OCI-LY1 (cell line): ENCODE data around the gene GANC.

Experiments
- H2AFZ ChIP-seq: fragments of 200-600 bp; sonication (generic), shearing (Covaris generic); 2 replicates; pipeline ENCODE4 v1.6.0; 2014; ENCODE audit warnings: antibody characterized with exemption, mild to moderate bottlenecking, low read length
- H3F3A ChIP-seq: fragments of 200-600 bp; sonication (generic), shearing (Covaris generic); 2 replicates; pipeline ENCODE4 v1.6.0; 2014; ENCODE audit warnings: mild to moderate bottlenecking, antibody characterized with exemption, low read length, moderate library complexity; ENCODE audit not compliant: insufficient read depth
- H3K27ac ChIP-seq: fragments of 200-600 bp; sonication (generic); 2 replicates; pipeline ENCODE4 v1.5.1; 2014; ENCODE audit warnings: low read length, mixed run types, mild to moderate bottlenecking, low read depth; ENCODE audit not compliant: poor library complexity, severe bottlenecking
- H3K27me3 ChIP-seq: fragments of 200-600 bp; sonication (generic); 2 replicates; pipeline ENCODE4 v1.6.0; 2014; ENCODE audit warnings: antibody characterized with exemption, mild to moderate bottlenecking, low read length, moderate library complexity; ENCODE audit not compliant: insufficient read depth
- H3K36me3 ChIP-seq: fragments of 200-600 bp; sonication (generic); 2 replicates; pipeline ENCODE4 v1.6.1; 2014; ENCODE audit warnings: mild to moderate bottlenecking, antibody characterized with exemption, low read length, moderate library complexity, mixed read lengths; ENCODE audit not compliant: insufficient read depth
- H3K4me1 ChIP-seq: fragments of 200-600 bp; sonication (generic); 2 replicates; pipeline ENCODE4 v1.5.1; 2014; ENCODE audit warnings: mild to moderate bottlenecking, low read length, moderate library complexity; ENCODE audit not compliant: insufficient read depth, severe bottlenecking
- H3K4me2 ChIP-seq: fragments of 200-600 bp; sonication (generic), shearing (Covaris generic); 2 replicates; pipeline ENCODE4 v1.6.1; 2014; ENCODE audit warnings: low read length
- H3K4me3 ChIP-seq: fragments of 200-600 bp; sonication (generic); 2 replicates; pipeline ENCODE4 v1.5.1; 2014; ENCODE audit warnings: low read length, low read depth, mild to moderate bottlenecking, mixed read lengths; ENCODE audit not compliant: poor library complexity, severe bottlenecking
- H3K79me2 ChIP-seq: fragments of 200-600 bp; shearing (Covaris generic); 2 replicates; pipeline ENCODE4 v1.6.1; 2016; ENCODE audit warnings: mixed run types, low read length, mixed read lengths; ENCODE audit not compliant: insufficient read depth
- H3K9ac ChIP-seq: fragments of 200-600 bp; sonication (generic), shearing (Covaris generic); 2 replicates; pipeline ENCODE4 v1.6.1; 2014; ENCODE audit warnings: mild to moderate bottlenecking, low read length, mixed read lengths
- H3K9me2 ChIP-seq: fragments of 200-600 bp; sonication (generic), shearing (Covaris generic); 2 replicates; pipeline ENCODE4 v1.6.1; 2014; ENCODE audit warnings: low read depth, mild to moderate bottlenecking, low read length, mixed read lengths
- H3K9me3 ChIP-seq: fragments of 200-600 bp; shearing (Covaris generic); 2 replicates; pipeline ENCODE4 v1.6.1; 2014; ENCODE audit warnings: low read length, mixed read lengths
- H4K20me1 ChIP-seq: fragments of 200-600 bp; sonication (generic), shearing (Covaris generic); 2 replicates; pipeline ENCODE4 v1.6.0; 2016; ENCODE audit warnings: mild to moderate bottlenecking, low read length; ENCODE audit not compliant: insufficient read depth
- CTCF ChIP-seq: fragments of 200-600 bp; sonication (generic), shearing (Covaris generic); IDR thresholded peaks from 2 replicates; pipeline ENCODE4 v1.5.1; 2017; ENCODE audit warnings: mild to moderate bottlenecking, antibody characterized with exemption, low read length, moderate library complexity, mixed read lengths
- EZH2 ChIP-seq: fragments of 200-600 bp; sonication (generic), shearing (Covaris generic); IDR thresholded peaks from 2 replicates; pipeline ENCODE4 v1.8.0; 2017; ENCODE audit warnings: borderline replicate concordance, mixed run types, mild to moderate bottlenecking, antibody characterized with exemption, low read length, moderate library complexity, mixed read lengths

GANC gene

GRCh38 chr15:42403389-42403788 is 130.4 kb downstream of the GANC start:
- Histone ChIP-seq H3F3A (no peaks in the 10 kb centered on the region), H2AFZ (no peak overlapping the region), H3K9me3 (no peaks in the 10 kb centered on the region), H3K4me1 (peaks cover 18% of the 10 kb centered on the region), H3K27ac (no peak overlapping the region), H3K9me2 (no peaks in the 10 kb centered on the region), H4K20me1 (no peaks in the 10 kb centered on the region), H3K4me2 (no peak overlapping the region), H3K36me3 (no peaks in the 10 kb centered on the region), H3K79me2 (no peaks in the 10 kb centered on the region), H3K9ac (no peak overlapping the region), H3K27me3 (no peaks in the 10 kb centered on the region), H3K4me3 (no peak overlapping the region)
- TF ChIP-seq EZH2, result no peak
- TF ChIP-seq CTCF, result no peak

GRCh38 chr15:42404461-42405235 is 131.6 kb downstream of the GANC start:
- H3K9ac ChIP-seq, result no peak overlapping the region
- H3K9me3 ChIP-seq, result no peaks in the 10 kb centered on the region

GRCh38 chr15:42405863-42406482 is 133.0 kb downstream of the GANC start:
- H3K4me2 ChIP-seq, result no peak overlapping the region
- no peaks in the 10 kb centered on the region for H4K20me1 ChIP-seq
- no peaks in the 10 kb centered on the region for H3K27me3 ChIP-seq
- no peaks in the 10 kb centered on the region for H3K79me2 ChIP-seq
- H2AFZ ChIP-seq, result no peak overlapping the region
- peaks cover 18% of the 10 kb centered on the region for H3K4me1 ChIP-seq
- H3F3A ChIP-seq, result no peaks in the 10 kb centered on the region
- TF ChIP-seq EZH2 (no peak), CTCF (no peak)
- H3K9me3 ChIP-seq, result no peaks in the 10 kb centered on the region
- H3K9ac ChIP-seq, result no peak overlapping the region
- H3K27ac ChIP-seq, result no peak overlapping the region
- H3K36me3 ChIP-seq, result no peaks in the 10 kb centered on the region
- no peak overlapping the region for H3K4me3 ChIP-seq
- H3K9me2 ChIP-seq, result no peaks in the 10 kb centered on the region

More at GRCh38 chr15:42404461-42405235, 131.6 kb downstream of the GANC start:
- Histone ChIP-seq H3K4me2 (no peak overlapping the region), H3K27ac (no peak overlapping the region), H3K27me3 (no peaks in the 10 kb centered on the region), H3F3A (no peaks in the 10 kb centered on the region), H3K36me3 (no peaks in the 10 kb centered on the region), H4K20me1 (no peaks in the 10 kb centered on the region), H3K4me3 (no peak overlapping the region), H3K79me2 (no peaks in the 10 kb centered on the region), H3K9me2 (no peaks in the 10 kb centered on the region), H2AFZ (no peak overlapping the region), H3K4me1 (peaks cover 18% of the 10 kb centered on the region)
- TF ChIP-seq CTCF (no peak), EZH2 (no peak)
